ENCODE measurements around the gene CAMK4.

The CAMK4 gene

GRCh38 chr5:111311666-111312065, 87.5 kb downstream of the CAMK4 start:
- Histone ChIP-seq H3K36me3 (ENCODE audit: control insufficient read depth, low read length) (no peaks in the 10 kb centered on the region), H3K27me3 (ENCODE audit: control insufficient read depth, low read length) (no peaks in the 10 kb centered on the region), H3K27ac (ENCODE audit: low read depth, low read length) (no peak overlapping the region), H3K4me3 (ENCODE audit: low read length) (no peak overlapping the region), H3K79me2 (ENCODE audit: control insufficient read depth, low read length) (no peaks in the 10 kb centered on the region), H3K9me3 (ENCODE audit: control insufficient read depth, insufficient read depth, low read length) (no peaks in the 10 kb centered on the region), H4K20me1 (ENCODE audit: control insufficient read depth, insufficient read depth, low read depth, low read length) (no peaks in the 10 kb centered on the region), H3F3A (ENCODE audit: control insufficient read depth, insufficient read depth) (0 out of 2 replicates have a peak, but pooled peaks cover 3% of the 10 kb centered on the region), H3K4me1 (ENCODE audit: control insufficient read depth, low read length) (no peaks in the 10 kb centered on the region), H3K4me2 (ENCODE audit: low read length) (no peak overlapping the region), H3K9me2 (replicated peaks; ENCODE audit: control insufficient read depth, low read length) (no peaks in the 10 kb centered on the region)
- TF ChIP-seq CTCF (IDR thresholded peaks at IDR 0.05; ENCODE audit: low read depth, low read length, poor library complexity, severe bottlenecking) (no peak), EZH2phosphoT487 (IDR thresholded peaks at IDR 0.05; ENCODE audit: borderline replicate concordance, low read length) (no peak)

GRCh38 chr5:111313017-111313724, 89.0 kb downstream of the CAMK4 start:
- Histone ChIP-seq H3K27ac (ENCODE audit: low read depth, low read length) (no peak overlapping the region), H4K20me1 (ENCODE audit: control insufficient read depth, insufficient read depth, low read depth, low read length) (no peaks in the 10 kb centered on the region), H3K27me3 (ENCODE audit: control insufficient read depth, low read length) (no peaks in the 10 kb centered on the region), H3K9me2 (replicated peaks; ENCODE audit: control insufficient read depth, low read length) (no peaks in the 10 kb centered on the region), H3F3A (ENCODE audit: control insufficient read depth, insufficient read depth) (0 out of 2 replicates have a peak, but pooled peaks cover 3% of the 10 kb centered on the region), H3K4me2 (ENCODE audit: low read length) (no peak overlapping the region), H3K36me3 (ENCODE audit: control insufficient read depth, low read length) (no peaks in the 10 kb centered on the region), H3K4me3 (ENCODE audit: low read length) (no peak overlapping the region), H3K79me2 (ENCODE audit: control insufficient read depth, low read length) (no peaks in the 10 kb centered on the region), H3K9me3 (ENCODE audit: control insufficient read depth, insufficient read depth, low read length) (no peaks in the 10 kb centered on the region), H3K4me1 (ENCODE audit: control insufficient read depth, low read length) (no peaks in the 10 kb centered on the region)
- TF ChIP-seq CTCF (IDR thresholded peaks at IDR 0.05; ENCODE audit: low read depth, low read length, poor library complexity, severe bottlenecking) (no peak), EZH2phosphoT487 (IDR thresholded peaks at IDR 0.05; ENCODE audit: borderline replicate concordance, low read length) (no peak)

GRCh38 chr5:111320953-111321352, 96.8 kb downstream of the CAMK4 start:
- no peak for TF ChIP-seq CTCF (IDR thresholded peaks at IDR 0.05; ENCODE audit: low read depth, low read length, poor library complexity, severe bottlenecking)
- no peak for TF ChIP-seq EZH2phosphoT487 (IDR thresholded peaks at IDR 0.05; ENCODE audit: borderline replicate concordance, low read length)
- Histone ChIP-seq H3K9me2 (replicated peaks; ENCODE audit: control insufficient read depth, low read length) (no peaks in the 10 kb centered on the region), H3K27ac (ENCODE audit: low read depth, low read length) (no peak overlapping the region), H3K4me1 (ENCODE audit: control insufficient read depth, low read length) (no peaks in the 10 kb centered on the region), H3K79me2 (ENCODE audit: control insufficient read depth, low read length) (no peaks in the 10 kb centered on the region), H3F3A (ENCODE audit: control insufficient read depth, insufficient read depth) (no peaks in the 10 kb centered on the region), H3K4me3 (ENCODE audit: low read length) (no peak overlapping the region), H3K4me2 (ENCODE audit: low read length) (no peak overlapping the region), H3K9me3 (ENCODE audit: control insufficient read depth, insufficient read depth, low read length) (no peaks in the 10 kb centered on the region; the same call in 1 of the 2 replicates), H3K27me3 (ENCODE audit: control insufficient read depth, low read length) (no peaks in the 10 kb centered on the region), H3K36me3 (ENCODE audit: control insufficient read depth, low read length) (no peaks in the 10 kb centered on the region), H4K20me1 (ENCODE audit: control insufficient read depth, insufficient read depth, low read depth, low read length) (no peaks in the 10 kb centered on the region)
